Neural progenitor cell (in vitro differentiated cells): ENCODE data around the gene MAML3. TPM values are rescaled to one million over a fixed set of nuclear protein-coding genes. Genes with fewer than 3 reads are reported as not detected.

Experiments
- DNase-seq: peaks from one replicate; pipeline ENCODE4 v3.0.0-alpha.2; 2016; ENCODE audit warnings: low spot score
- H2AFZ ChIP-seq: fragments of 200-600 bp; sonication (generic); replicated peaks from 2 replicates; pipeline ENCODE4 v1.6.1; 2016; ENCODE audit warnings: antibody characterized with exemption
- H3F3A ChIP-seq: fragments of 200-600 bp; sonication (generic); 2 replicates; pipeline ENCODE4 v1.6.1; 2016; ENCODE audit warnings: antibody characterized with exemption, low read depth
- H3K27ac ChIP-seq: fragments of 200-600 bp; sonication (generic); 2 replicates; pipeline ENCODE4 v1.5.1; 2016; ENCODE audit warnings: mild to moderate bottlenecking
- H3K27me3 ChIP-seq: fragments of 200-600 bp; sonication (generic); 2 replicates; pipeline ENCODE4 v1.6.1; 2016; ENCODE audit warnings: mild to moderate bottlenecking, moderate library complexity
- H3K36me3 ChIP-seq: fragments of 200-600 bp; sonication (generic); 2 replicates; pipeline ENCODE4 v1.5.1; 2016
- H3K4me1 ChIP-seq: fragments of 200-600 bp; sonication (generic); 2 replicates; pipeline ENCODE4 v1.6.1; 2016; ENCODE audit warnings: mixed run types
- H3K4me2 ChIP-seq: fragments of 200-600 bp; sonication (generic); 2 replicates; pipeline ENCODE4 v1.6.1; 2016
- H3K4me3 ChIP-seq: fragments of 200-600 bp; sonication (generic); 2 replicates; pipeline ENCODE4 v1.5.1; 2016
- H3K79me2 ChIP-seq: fragments of 200-600 bp; sonication (generic); 2 replicates; pipeline ENCODE4 v1.6.1; 2016; ENCODE audit warnings: low read depth
- H3K9ac ChIP-seq: fragments of 200-600 bp; sonication (generic); 2 replicates; pipeline ENCODE4 v1.6.1; 2016
- H3K9me3 ChIP-seq: fragments of 200-600 bp; sonication (generic); 2 replicates; pipeline ENCODE4 v1.5.1; 2016; ENCODE audit warnings: low read depth
- H4K20me1 ChIP-seq: fragments of 200-600 bp; sonication (generic); 2 replicates; pipeline ENCODE4 v1.6.1; 2016; ENCODE audit warnings: low read depth
- H3K27ac Mint-ChIP-seq: 3 replicates; pipeline ENCODE4 v1.8.0; 2021; ENCODE audit warnings: mixed read lengths
- H3K27me3 Mint-ChIP-seq: 2 replicates; pipeline ENCODE4 v1.8.0; 2022; ENCODE audit warnings: low read depth, mild to moderate bottlenecking, inconsistent platforms, moderate library complexity, mixed read lengths; ENCODE audit not compliant: insufficient read depth
- H3K36me3 Mint-ChIP-seq: 3 replicates; pipeline ENCODE4 v1.8.0; 2021; ENCODE audit warnings: mixed read lengths
- H3K4me1 Mint-ChIP-seq: 3 replicates; pipeline ENCODE4 v1.8.0; 2021; ENCODE audit warnings: mixed read lengths
- H3K4me3 Mint-ChIP-seq: 3 replicates; pipeline ENCODE4 v1.8.0; 2021; ENCODE audit warnings: mild to moderate bottlenecking, moderate library complexity, mixed read lengths
- H3K9me3 Mint-ChIP-seq: 3 replicates; pipeline ENCODE4 v1.8.0; 2020; ENCODE audit warnings: mixed read lengths
- EZH2 ChIP-seq: fragments of 200-600 bp; sonication (generic); IDR thresholded peaks from 2 replicates; pipeline ENCODE4 v1.6.1; 2017; ENCODE audit warnings: antibody characterized with exemption, mild to moderate bottlenecking, moderate library complexity
- EZH2phosphoT487 ChIP-seq: fragments of 200-600 bp; sonication (generic); IDR thresholded peaks from 2 replicates; pipeline ENCODE4 v1.6.1; 2017; ENCODE audit warnings: antibody characterized with exemption
- total RNA-seq: library from RNA; depleted of rRNA; stranded (reverse); fragments of >200 nt; gene quantifications from 2 replicates; pipeline ENCODE4 v1.2.3, GENCODE V29; 2015; ENCODE audit warnings: low replicate concordance
- TF ChIP-seq, protein P1 (sequence below): fragments of 200-600 bp; sonication (generic); IDR thresholded peaks from 2 replicates; pipeline ENCODE4 v1.5.1; 2017; ENCODE audit warnings: antibody characterized with exemption, mild to moderate bottlenecking

Gene MAML3
- total RNA-seq, 1 donor from 2014 or later: 14.4 TPM

DNA sequence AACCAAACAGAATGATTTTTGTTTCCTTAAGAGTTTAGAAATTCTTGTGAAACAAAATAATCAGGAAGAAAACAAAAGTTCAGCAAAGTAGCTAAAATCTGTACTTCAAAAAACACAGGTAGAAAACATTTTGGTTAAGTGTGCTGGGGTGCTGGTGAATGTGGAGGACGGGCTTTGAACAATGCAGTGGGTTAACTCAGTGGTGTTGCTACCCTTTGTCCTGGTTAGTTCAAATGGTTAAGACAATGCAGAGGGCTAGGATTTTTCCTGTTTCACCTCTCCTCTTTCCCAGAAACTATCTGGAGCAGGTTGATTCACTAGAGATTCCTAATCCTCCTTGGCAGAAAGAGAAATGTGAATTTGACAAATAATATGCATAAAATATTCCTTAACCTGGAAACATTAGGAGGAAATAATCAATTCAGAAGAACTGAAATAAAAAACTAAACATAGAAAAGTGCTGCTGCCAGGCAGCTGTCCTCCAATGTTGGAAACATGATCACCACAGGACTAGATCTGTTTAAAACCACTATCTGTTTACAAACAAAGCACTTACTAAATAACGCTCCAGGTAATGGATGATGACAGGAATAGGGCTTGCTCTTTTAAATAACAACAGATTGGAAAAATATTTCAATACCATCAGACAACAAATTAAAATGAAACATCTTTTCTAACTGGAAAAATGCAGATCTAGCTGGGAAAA lies 148.9 kb downstream of the MAML3 start:
- H3K4me1 Mint-ChIP-seq: peaks cover 57% of the 10 kb centered on the region
- H2AFZ ChIP-seq: peak overlapping the region; percentile 4

DNA sequence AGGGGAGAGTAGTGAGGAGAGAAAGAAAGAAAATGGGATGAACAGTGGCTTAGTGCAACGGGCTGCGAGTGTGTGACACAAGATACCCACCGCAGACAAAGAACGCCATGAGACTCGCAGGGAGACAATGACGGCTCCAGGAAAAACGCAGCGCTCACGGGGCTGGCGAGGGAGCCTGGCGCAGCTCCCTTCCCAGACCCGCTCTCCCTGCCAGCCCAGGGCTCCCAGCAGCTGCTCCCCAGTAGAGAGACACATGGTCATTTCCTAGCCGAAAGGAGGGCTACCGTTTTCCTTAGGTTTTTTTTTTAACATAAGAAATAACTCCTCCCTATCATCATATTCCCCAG lies 149.5 kb downstream of the MAML3 start:
- no peaks in the 10 kb centered on the region for H3K36me3 ChIP-seq
- peak overlapping the region; percentile 35 for H3K4me3 ChIP-seq
- no peaks in the 10 kb centered on the region for H4K20me1 ChIP-seq
- peaks cover 38% of the 10 kb centered on the region for H3K4me1 ChIP-seq
- peaks cover 32% of the 10 kb centered on the region for H3F3A ChIP-seq
- H3K9ac ChIP-seq: no peak overlapping the region
- peak overlapping the region; percentile 4 for H2AFZ ChIP-seq
- no peaks in the 10 kb centered on the region for H3K27me3 ChIP-seq
- no peaks in the 10 kb centered on the region for H3K36me3 Mint-ChIP-seq
- TF ChIP-seq EZH2phosphoT487: no peak
- no peak for TF ChIP-seq EZH2
- TF ChIP-seq, protein P1, sequence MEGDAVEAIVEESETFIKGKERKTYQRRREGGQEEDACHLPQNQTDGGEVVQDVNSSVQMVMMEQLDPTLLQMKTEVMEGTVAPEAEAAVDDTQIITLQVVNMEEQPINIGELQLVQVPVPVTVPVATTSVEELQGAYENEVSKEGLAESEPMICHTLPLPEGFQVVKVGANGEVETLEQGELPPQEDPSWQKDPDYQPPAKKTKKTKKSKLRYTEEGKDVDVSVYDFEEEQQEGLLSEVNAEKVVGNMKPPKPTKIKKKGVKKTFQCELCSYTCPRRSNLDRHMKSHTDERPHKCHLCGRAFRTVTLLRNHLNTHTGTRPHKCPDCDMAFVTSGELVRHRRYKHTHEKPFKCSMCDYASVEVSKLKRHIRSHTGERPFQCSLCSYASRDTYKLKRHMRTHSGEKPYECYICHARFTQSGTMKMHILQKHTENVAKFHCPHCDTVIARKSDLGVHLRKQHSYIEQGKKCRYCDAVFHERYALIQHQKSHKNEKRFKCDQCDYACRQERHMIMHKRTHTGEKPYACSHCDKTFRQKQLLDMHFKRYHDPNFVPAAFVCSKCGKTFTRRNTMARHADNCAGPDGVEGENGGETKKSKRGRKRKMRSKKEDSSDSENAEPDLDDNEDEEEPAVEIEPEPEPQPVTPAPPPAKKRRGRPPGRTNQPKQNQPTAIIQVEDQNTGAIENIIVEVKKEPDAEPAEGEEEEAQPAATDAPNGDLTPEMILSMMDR: no peak
- H3K27ac Mint-ChIP-seq: peak overlapping the region; percentile 94
- H3K4me1 Mint-ChIP-seq: peaks cover 53% of the 10 kb centered on the region
- no peaks in the 10 kb centered on the region for H3K9me3 Mint-ChIP-seq
- peak overlapping the region; percentile 82 for H3K4me3 Mint-ChIP-seq
- no peaks in the 10 kb centered on the region for H3K79me2 ChIP-seq
- H3K27me3 Mint-ChIP-seq: no peaks in the 10 kb centered on the region
- H3K4me2 ChIP-seq: peak overlapping the region; percentile 72
- peak; percentile 92 for DNase-seq
- H3K9me3 ChIP-seq: no peaks in the 10 kb centered on the region
- H3K27ac ChIP-seq: peak overlapping the region; percentile 46

More for the DNA sequence above, 148.9 kb downstream of the MAML3 start:
- Histone ChIP-seq H3K4me3 (peak overlapping the region; percentile 35), H3K36me3 (no peaks in the 10 kb centered on the region), H4K20me1 (no peaks in the 10 kb centered on the region), H3K9me3 (no peaks in the 10 kb centered on the region), H3F3A (peaks cover 32% of the 10 kb centered on the region), H3K4me2 (peak overlapping the region; percentile 72), H3K9ac (no peak overlapping the region), H3K79me2 (no peaks in the 10 kb centered on the region), H3K27ac (peak overlapping the region; percentile 46), H3K4me1 (peaks cover 44% of the 10 kb centered on the region), H3K27me3 (no peaks in the 10 kb centered on the region)
- Mint-ChIP-seq H3K9me3 (no peaks in the 10 kb centered on the region), H3K27me3 (no peaks in the 10 kb centered on the region), H3K4me3 (peak overlapping the region; percentile 82), H3K36me3 (no peaks in the 10 kb centered on the region), H3K27ac (peak overlapping the region; percentile 94)
- TF ChIP-seq EZH2phosphoT487 (no peak), EZH2 (no peak)
- TF ChIP-seq, protein P1: no peak
- peak; percentile 41 for DNase-seq

DNA sequence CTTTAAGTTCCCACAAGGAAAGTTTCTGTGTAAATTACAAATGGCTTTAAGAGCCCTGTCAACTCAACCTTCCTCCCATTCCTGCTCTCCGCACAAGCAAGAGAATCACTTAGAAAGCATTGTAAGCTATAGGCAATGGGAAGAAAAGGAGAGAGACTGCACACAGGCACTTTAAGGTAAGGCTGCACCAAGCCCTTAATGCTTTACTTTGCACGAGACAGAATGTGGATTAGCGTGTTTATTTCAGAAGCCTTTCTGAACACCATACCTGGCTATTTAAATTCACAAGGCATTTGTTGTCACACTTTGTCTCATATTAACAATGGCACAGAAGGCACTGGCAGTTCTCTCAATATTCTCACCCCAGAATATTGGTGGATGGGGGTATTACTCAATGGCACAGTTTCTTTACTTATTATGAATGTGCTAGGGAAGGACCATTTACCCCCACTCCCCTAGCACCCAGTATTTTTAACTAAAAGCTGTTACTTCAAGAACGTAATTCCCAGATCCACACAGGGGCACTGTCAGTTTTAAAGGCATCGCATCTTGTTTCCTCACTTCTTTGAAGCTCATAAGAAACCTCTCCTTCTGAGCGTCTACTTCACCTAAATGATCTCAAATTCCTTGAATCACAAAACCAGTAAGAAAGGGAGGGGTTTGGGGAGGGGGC lies 150.0 kb downstream of the MAML3 start:
- peak overlapping the region; percentile 82 for H3K4me3 Mint-ChIP-seq
- no peaks in the 10 kb centered on the region for H3K36me3 ChIP-seq
- H4K20me1 ChIP-seq: no peaks in the 10 kb centered on the region
- H3K79me2 ChIP-seq: no peaks in the 10 kb centered on the region
- peak overlapping the region; percentile 72 for H3K4me2 ChIP-seq
- no peak overlapping the region for H3K9ac ChIP-seq
- H3K4me1 Mint-ChIP-seq: peaks cover 49% of the 10 kb centered on the region
- peaks cover 32% of the 10 kb centered on the region for H3F3A ChIP-seq
- H3K27me3 Mint-ChIP-seq: no peaks in the 10 kb centered on the region
- no peak for TF ChIP-seq EZH2phosphoT487
- TF ChIP-seq, protein P1: no peak
- TF ChIP-seq EZH2: no peak
- H3K27ac ChIP-seq: peak overlapping the region; percentile 46
- no peaks in the 10 kb centered on the region for H3K9me3 Mint-ChIP-seq
- no peaks in the 10 kb centered on the region for H3K27me3 ChIP-seq
- H3K36me3 Mint-ChIP-seq: no peaks in the 10 kb centered on the region
- H3K4me1 ChIP-seq: peaks cover 34% of the 10 kb centered on the region
- H3K4me3 ChIP-seq: peak overlapping the region; percentile 35
- H3K27ac Mint-ChIP-seq: peak overlapping the region; percentile 88
- H3K9me3 ChIP-seq: no peaks in the 10 kb centered on the region
- peak overlapping the region; percentile 4 for H2AFZ ChIP-seq
- peak; percentile 25 for DNase-seq
